Adrenal gland (tissue), 5 donors: ENCODE data around the gene RBM10.

Experiments
- CTCF ChIP-seq, 6 experiments: fragments of 450-650 bp in 4 of 6; fragments of 200-600 bp in 2 of 6; sonication (generic) in 1 of 6; IDR thresholded peaks; 1 replicate in 5 of 6; 2 replicates in 1 of 6; pipeline versions ENCODE4 v1.5.1 to v1.8.0; 2016 to 2021; ENCODE audit warnings: antibody characterized with exemption in 6 of 6, mild to moderate bottlenecking in 2 of 6, moderate library complexity in 1 of 6
- POLR2A ChIP-seq, 2 donors: fragments of 450-650 bp; IDR thresholded peaks; one replicate each; pipeline ENCODE4 v1.6.1; 2017; ENCODE audit warnings: antibody characterized with exemption in 2 of 2, mild to moderate bottlenecking in 2 of 2, moderate library complexity in 1 of 2
- donor health status: DM: no; HTN: no; CAD: no.

GRCh38 chrX:47222751-47223350, 77.8 kb downstream of the RBM10 start:
- TF ChIP-seq CTCF (IDR thresholded peaks at IDR 0.05) = no peak
- no peak for TF ChIP-seq POLR2A (IDR thresholded peaks at IDR 0.05)
